ENCODE data around the gene MYO19.

The MYO19 gene

DNA sequence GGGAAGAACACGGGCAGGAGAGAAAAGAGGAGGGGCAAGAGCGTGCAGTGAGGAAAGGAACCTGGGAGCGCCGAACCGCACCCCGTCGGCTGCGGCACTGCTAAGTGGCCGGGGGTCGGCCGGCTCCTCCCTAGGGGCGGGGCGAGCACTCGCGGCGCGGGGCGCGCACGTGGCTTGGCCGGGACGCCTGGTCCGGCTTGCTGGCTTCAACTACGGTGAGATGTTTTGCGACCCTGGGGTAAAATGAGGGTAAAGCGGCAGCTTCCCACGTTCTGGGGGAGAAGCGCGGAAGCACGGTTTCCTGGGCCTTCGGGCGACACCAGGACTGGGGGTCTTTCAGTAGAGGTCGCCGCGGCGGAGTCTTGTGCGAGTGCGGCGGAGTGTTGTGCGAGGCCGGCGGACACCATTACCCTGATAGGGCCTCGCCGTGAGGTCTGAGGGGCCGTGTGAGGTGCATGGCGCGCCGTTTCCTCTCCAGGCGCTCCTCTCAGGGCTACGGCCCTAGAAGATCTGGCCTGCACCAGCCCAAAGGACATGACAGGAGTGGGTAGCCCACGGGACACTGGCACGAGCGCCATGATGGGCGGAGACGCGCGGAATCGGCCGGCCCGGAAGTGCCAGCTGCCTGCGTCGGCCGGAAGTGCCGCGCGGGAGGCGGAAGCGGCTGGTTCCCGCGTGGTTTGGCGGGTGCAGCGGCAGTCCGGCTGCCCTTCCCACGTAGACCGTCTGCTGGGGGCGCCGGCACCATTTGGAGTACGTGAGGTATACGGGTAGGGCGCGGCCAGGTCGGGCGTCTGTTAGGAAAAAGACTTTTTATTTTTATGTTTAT, at the start of gene MYO19, which contains the start of gene PIGW:
Gene MYO19 (minus strand): TSS at position 29 of the 829 bp plus-strand sequence. CDS start 2,330 bp downstream, outside the sequence.
Gene PIGW (plus strand): TSS at position 148 of the 829 bp plus-strand sequence. CDS start 2,115 bp downstream, outside the sequence.
- DNase-seq, result peak; percentile 90

GRCh38 chr17:36583787-36584186, 49.1 kb upstream of the MYO19 start:
- no peak for DNase-seq

- DNase-seq, result no peak
These were observed 44.0 kb upstream of the MYO19 start for GRCh38 chr17:36578671-36579070.

- no peak for DNase-seq
These were observed 42.1 kb upstream of the MYO19 start for GRCh38 chr17:36576793-36577192.

DNA sequence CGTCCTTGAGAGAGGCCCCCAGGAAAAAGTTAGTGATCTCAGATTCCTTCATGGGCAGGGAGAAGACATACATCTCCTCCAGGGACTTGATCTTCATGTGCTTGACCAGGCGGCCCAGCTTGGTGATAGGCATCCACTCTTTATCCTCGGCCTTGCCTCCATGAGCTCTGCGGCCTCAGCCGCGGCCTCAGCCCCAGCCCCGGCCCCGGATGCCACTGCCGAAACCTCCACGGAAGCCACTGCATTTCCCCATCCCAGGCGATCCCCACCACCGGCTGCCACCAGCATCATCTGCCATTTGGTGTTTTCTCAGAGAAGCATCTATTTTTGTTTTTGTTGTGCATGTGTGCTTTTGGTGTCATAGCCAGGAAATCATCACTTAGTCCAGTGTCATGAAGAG, 40.4 kb upstream of the MYO19 start:
- no peak for DNase-seq

GRCh38 chr17:36566081-36566480, 31.4 kb upstream of the MYO19 start:
- no peak for DNase-seq

DNA sequence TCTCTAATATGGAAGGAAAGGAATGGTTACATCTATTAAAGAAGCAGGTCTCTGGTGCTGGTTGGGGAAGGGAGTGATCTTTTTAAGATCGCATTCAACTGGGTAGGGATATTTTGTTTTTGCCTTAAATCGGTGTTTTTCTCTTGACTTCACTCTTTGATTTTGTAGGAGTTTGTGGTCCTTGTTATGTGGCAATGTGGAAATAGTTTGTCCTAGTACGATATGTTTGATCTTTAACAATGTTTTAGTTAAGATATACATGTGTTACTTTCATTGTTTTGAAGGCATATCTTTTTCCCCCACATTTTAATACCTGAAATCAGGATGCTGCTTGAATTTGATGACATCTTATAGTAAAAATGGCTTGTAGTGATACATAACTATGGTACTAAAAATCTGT, 18.8 kb upstream of the MYO19 start:
- DNase-seq, result no peak

- no peak for DNase-seq
These were observed 16.1 kb upstream of the MYO19 start for GRCh38 chr17:36550491-36551417.

DNA sequence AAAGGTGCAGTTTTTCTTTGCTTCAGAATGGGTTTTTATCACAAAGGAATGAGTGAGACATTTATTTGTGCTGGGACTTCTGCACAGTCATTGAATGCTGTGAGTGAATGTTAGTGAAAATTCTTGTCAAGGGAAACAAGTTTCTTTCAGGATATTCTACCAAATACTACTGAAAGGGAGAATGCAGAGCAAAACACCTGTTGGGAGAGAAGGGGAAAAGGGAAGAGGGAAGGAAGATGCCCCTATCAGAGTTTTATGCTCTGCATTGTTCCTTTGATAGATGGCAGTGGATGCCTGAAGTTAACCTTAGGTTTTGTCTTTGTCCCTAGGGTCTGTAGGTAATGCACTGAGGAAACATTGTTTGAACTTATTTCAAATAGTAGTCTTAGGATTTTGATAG, 13.1 kb upstream of the MYO19 start:
- DNase-seq, result no peak

GRCh38 chr17:36546418-36547093, 11.9 kb upstream of the MYO19 start:
- DNase-seq, result no peak

DNA sequence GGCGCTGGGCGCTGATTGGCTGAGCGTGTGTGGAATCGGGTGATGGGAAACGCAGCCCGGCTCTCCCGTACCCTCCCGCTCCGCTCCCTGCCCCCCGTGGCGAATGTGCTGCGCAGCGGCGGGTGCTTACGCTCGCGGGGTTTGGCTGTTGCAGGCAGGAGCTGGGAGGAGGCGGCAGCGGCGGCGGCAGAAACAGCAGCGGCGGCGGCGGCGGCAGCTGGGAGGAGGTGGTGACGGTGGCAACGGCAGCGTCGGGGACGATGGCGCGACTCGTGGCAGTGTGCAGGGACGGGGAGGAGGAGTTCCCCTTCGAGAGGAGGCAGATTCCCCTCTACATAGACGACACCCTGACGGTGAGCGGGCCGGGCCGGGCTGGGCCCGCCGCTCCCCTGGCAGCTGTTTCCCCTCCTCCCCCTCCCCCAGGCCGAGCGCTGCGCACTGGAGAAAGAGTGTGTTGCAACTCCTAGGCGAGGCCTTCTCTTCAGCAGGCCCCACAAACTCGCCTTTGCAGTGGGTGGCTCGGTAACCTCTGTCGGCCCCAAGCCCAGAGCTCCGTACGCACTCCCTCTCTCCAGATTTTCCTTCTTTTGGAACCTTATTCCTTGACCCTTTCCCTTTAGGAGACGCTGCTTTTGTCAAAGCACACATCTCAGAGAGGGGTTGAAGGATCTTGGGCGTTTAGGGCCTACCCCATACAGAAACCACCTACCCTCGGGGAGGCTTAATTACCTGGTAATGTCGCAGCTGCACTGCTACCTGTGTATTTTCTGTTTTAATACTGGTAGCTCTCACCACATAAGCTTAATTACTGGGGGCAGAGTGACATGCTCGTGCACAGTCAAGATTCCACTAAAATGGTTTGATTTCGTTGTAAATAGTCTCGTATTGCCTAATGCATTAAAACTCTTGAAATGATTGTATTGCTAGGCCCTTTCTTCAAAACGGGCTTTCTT, 11.1 kb upstream of the MYO19 start:
- peak; percentile 91 for DNase-seq

- peak; percentile 71 for DNase-seq
These were observed 10.4 kb upstream of the MYO19 start for GRCh38 chr17:36545077-36545464.

- DNase-seq, result peak; percentile 71
These were observed 9.8 kb upstream of the MYO19 start, which contains the start of gene GGNBP2 for GRCh38 chr17:36544307-36545076. Gene GGNBP2, plus strand, starts transcription at chr17:36544919. Its CDS starts 806 bp downstream, at chr17:36545725.

- DNase-seq, result no peak
These were observed 9.3 kb upstream of the MYO19 start for GRCh38 chr17:36544044-36544306.

GRCh38 chr17:36542755-36543154, 8.1 kb upstream of the MYO19 start:
- no peak for DNase-seq

DNA sequence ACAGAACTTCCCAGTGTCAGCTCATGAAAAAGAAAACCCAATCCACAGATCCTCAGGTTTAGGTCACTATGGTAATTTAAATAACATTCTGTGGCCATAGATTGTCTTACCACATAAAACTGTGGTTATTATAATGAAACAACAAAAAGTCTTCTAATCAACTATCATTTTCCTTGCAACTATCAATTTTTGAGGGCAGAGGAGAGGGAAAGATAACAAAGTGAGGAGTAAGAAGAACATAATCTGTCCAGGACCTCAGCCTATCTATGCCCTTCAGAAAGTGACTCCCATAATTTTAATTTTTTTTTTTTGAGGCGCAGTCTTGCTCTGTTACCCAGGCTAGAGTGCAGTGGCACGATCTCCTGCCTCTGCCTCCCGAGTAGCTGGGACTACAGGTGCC, 6.0 kb upstream of the MYO19 start:
- no peak for DNase-seq

DNA sequence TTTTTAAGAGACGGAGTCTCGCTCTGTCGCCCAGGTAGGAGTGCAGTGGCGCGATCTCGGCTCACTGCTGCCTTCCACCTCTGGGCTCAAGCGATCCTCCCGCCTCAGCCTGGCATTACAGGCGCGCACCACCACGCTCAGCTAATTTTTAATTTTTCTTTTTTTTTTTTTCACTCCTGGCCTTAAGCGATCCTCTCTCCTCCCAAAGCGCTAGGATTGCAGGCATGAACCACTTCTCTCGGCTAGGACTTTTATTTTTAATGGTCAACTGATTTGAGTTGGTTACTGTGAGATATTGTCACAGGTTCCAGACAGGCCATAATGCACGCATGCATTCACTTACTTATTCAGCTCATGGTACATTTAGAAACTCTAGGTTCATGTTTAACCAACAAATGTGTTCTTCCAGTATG, 1.0 kb upstream of the MYO19 start:
- peak; percentile 35 for DNase-seq

GRCh38 chr17:36533935-36534839, 481 bp downstream of the MYO19 start:
- peak; percentile 74 for DNase-seq

- no peak for DNase-seq
These were observed 2.2 kb downstream of the MYO19 start for GRCh38 chr17:36532435-36532975.

GRCh38 chr17:36529121-36529520, 5.5 kb downstream of the MYO19 start:
- DNase-seq, result no peak

Measured in NCI-H510A treated with DMSO at 0.1 percent for 48 hours (cell line).